KMS-11 (cell line): ENCODE data around the gene CYTH3.
"Not testable (repeated sequence)": the region's sequence is repeated elsewhere in the genome, so short reads cannot be mapped to it uniquely, and the experiment has no call there.

Experiments
- H2AFZ ChIP-seq: fragments of 200-600 bp; sonication (generic); 2 replicates; pipeline ENCODE4 v1.6.1; 2016; ENCODE audit warnings: antibody characterized with exemption, mixed run types, low read depth
- H3K27ac ChIP-seq: fragments of 200-600 bp; sonication (generic); 2 replicates; pipeline ENCODE4 v1.6.1; 2016; ENCODE audit warnings: mild to moderate bottlenecking, mixed run types
- H3K27me3 ChIP-seq: fragments of 200-600 bp; sonication (generic); 2 replicates; pipeline ENCODE4 v1.6.1; 2017; ENCODE audit warnings: mild to moderate bottlenecking, low read depth, mixed run types, moderate library complexity; ENCODE audit not compliant: insufficient read depth
- H3K36me3 ChIP-seq: fragments of 200-600 bp; sonication (generic); 2 replicates; pipeline ENCODE4 v1.6.1; 2017; ENCODE audit warnings: mild to moderate bottlenecking, mixed run types; ENCODE audit not compliant: insufficient read depth
- H3K4me1 ChIP-seq: fragments of 200-600 bp; sonication (generic); 2 replicates; pipeline ENCODE4 v1.6.1; 2016; ENCODE audit warnings: mild to moderate bottlenecking, low read depth, mixed run types; ENCODE audit not compliant: poor library complexity, severe bottlenecking
- H3K4me2 ChIP-seq: fragments of 200-600 bp; sonication (generic); 2 replicates; pipeline ENCODE4 v1.7.0; 2016; ENCODE audit warnings: mild to moderate bottlenecking, mixed run types
- H3K4me3 ChIP-seq: fragments of 200-600 bp; sonication (generic); IDR thresholded peaks from 2 replicates; pipeline ENCODE4 v1.6.1; 2017; ENCODE audit warnings: low read depth, low read length, mixed read lengths; ENCODE audit not compliant: insufficient read depth
- H3K79me2 ChIP-seq: fragments of 200-600 bp; sonication (generic); 2 replicates; pipeline ENCODE4 v1.6.1; 2016; ENCODE audit warnings: low read depth, mixed run types; ENCODE audit not compliant: insufficient read depth
- H3K9ac ChIP-seq: fragments of 200-600 bp; sonication (generic); 2 replicates; pipeline ENCODE4 v1.6.1; 2016; ENCODE audit warnings: mild to moderate bottlenecking, mixed run types
- H4K20me1 ChIP-seq: fragments of 200-600 bp; sonication (generic); 2 replicates; pipeline ENCODE4 v1.6.1; 2016; ENCODE audit warnings: mild to moderate bottlenecking, mixed run types; ENCODE audit not compliant: insufficient read depth
- CTCF ChIP-seq: fragments of 200-600 bp; sonication (generic); conservative IDR thresholded peaks from 2 replicates; pipeline ENCODE4 v1.6.1; 2017; ENCODE audit warnings: low read depth, mild to moderate bottlenecking, antibody characterized with exemption, low read length, moderate library complexity, mixed read lengths

The CYTH3 gene

GRCh38 chr7:6154542-6155404 is 117.7 kb downstream of the CYTH3 start:
- H3K4me1 ChIP-seq: peaks cover 7% of the 10 kb centered on the region
- H4K20me1 ChIP-seq: no peaks in the 10 kb centered on the region
- H2AFZ ChIP-seq: no peak overlapping the region
- no peaks in the 10 kb centered on the region; the same call in 1 of the 2 replicates for H3K79me2 ChIP-seq
- no peaks in the 10 kb centered on the region for H3K27me3 ChIP-seq
- H3K4me3 ChIP-seq: no peak overlapping the region
- H3K27ac ChIP-seq: no peak overlapping the region
- no peak overlapping the region for H3K4me2 ChIP-seq
- no peak for TF ChIP-seq CTCF
- peaks cover 8% of the 10 kb centered on the region; the same call in 1 of the 2 replicates for H3K36me3 ChIP-seq
- H3K9ac ChIP-seq: no peak overlapping the region

GRCh38 chr7:6153646-6154541 is 118.5 kb downstream of the CYTH3 start:
- Histone ChIP-seq H3K27ac (no peak overlapping the region), H3K27me3 (no peaks in the 10 kb centered on the region), H3K4me2 (no peak overlapping the region), H3K4me1 (no peaks in the 10 kb centered on the region), H2AFZ (no peak overlapping the region), H3K9ac (no peak overlapping the region), H3K36me3 (peaks cover 8% of the 10 kb centered on the region; the same call in 1 of the 2 replicates), H3K79me2 (no peaks in the 10 kb centered on the region), H4K20me1 (no peaks in the 10 kb centered on the region), H3K4me3 (no peak overlapping the region)
- no peak for TF ChIP-seq CTCF

- Histone ChIP-seq H4K20me1 (no peaks in the 10 kb centered on the region), H3K27me3 (no peaks in the 10 kb centered on the region), H3K36me3 (peaks cover 20% of the 10 kb centered on the region; the same call in 1 of the 2 replicates), H3K4me2 (no peak overlapping the region), H3K79me2 (no peaks in the 10 kb centered on the region), H2AFZ (no peak overlapping the region), H3K27ac (no peak overlapping the region), H3K9ac (no peak overlapping the region), H3K4me1 (no peaks in the 10 kb centered on the region), H3K4me3 (no peak overlapping the region)
- no peak for TF ChIP-seq CTCF
These were observed 120.3 kb downstream of the CYTH3 start for GRCh38 chr7:6151994-6152735.

DNA sequence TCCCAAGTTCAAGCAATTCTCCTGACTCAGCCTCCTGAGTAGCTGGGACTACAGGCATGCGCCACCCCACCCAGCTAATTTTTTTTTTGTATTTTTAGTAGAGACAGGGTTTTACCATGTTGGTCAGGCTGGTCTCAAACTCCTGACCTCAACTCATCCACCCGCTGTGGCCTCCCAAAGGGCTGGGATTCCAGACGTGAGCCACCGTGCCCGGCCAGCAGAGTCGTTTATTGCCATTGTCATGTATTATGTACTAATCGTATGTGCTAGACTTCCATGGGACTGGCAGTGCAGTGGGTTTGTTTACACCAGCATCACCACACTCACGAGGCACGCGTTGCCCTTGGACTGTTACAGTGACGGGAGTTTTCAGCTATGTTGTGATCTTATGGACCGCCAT is 120.9 kb downstream of the CYTH3 start:
- H3K27ac ChIP-seq, H3K4me2 ChIP-seq, H3K4me3 ChIP-seq, H3K4me1 ChIP-seq, H3K27me3 ChIP-seq, H2AFZ ChIP-seq, H4K20me1 ChIP-seq, H3K79me2 ChIP-seq, H3K9ac ChIP-seq: not testable (repeated sequence)
- peaks cover 20% of the 10 kb centered on the region; the same call in 1 of the 2 replicates for H3K36me3 ChIP-seq
